SU-DHL-6 (cell line): Measurements from ENCODE around the gene BMP4.

Experiments
- EZH2phosphoT487 ChIP-seq: fragments of 200-600 bp; sonication (generic), shearing (Covaris generic); conservative IDR thresholded peaks from 2 replicates; pipeline ENCODE4 v1.6.1; 2018; ENCODE audit warnings: mild to moderate bottlenecking, antibody characterized with exemption, low read length, moderate library complexity, mixed read lengths
- TF ChIP-seq, protein P1 (sequence below): fragments of 200-600 bp; sonication (generic); IDR thresholded peaks from one replicate; pipeline ENCODE4 v1.5.1; 2017; ENCODE audit warnings: antibody characterized with exemption, mild to moderate bottlenecking, low read length, moderate library complexity; ENCODE audit not compliant: insufficient read depth, poor library complexity, severe bottlenecking

DNA sequence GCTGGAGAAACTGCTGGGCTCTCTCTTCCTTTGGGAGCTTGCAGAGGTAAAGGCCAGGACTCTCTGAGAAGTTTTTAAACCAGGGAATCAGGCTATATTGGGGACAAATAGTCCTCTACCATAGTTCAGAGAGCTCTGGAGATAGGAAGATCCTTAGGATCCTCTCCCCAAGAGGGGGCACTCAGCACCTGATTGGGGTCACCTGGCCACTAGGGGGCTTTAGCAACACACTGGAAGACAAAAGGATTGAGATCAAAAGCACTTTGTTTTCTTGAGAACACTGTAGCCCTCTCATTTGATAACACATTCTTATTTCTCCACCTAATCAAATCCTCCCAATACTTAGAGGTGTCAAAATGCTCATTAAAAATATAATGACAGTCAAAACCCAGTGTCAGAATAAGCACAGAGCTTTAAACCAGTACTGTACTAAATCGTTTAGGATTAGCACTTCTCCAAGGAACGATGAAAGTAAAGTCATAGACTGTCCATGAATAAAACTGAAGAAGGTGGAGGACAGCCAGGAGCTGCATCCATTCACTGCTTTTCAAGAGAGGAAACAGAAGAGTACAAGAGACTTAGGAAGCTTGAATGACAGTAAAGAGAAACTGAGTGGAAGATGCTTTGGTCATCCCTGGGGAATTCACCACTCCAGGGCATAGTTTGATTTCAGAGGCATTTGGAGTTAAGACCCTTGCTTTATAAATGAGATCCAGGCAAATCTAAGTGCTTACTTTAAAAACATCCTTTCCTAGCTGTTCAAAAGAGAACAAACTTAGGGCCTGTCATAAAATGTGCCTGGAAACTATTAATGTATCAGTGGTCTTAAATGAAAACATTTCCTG, 26.5 kb downstream of the BMP4 start:
- TF ChIP-seq, protein P1, sequence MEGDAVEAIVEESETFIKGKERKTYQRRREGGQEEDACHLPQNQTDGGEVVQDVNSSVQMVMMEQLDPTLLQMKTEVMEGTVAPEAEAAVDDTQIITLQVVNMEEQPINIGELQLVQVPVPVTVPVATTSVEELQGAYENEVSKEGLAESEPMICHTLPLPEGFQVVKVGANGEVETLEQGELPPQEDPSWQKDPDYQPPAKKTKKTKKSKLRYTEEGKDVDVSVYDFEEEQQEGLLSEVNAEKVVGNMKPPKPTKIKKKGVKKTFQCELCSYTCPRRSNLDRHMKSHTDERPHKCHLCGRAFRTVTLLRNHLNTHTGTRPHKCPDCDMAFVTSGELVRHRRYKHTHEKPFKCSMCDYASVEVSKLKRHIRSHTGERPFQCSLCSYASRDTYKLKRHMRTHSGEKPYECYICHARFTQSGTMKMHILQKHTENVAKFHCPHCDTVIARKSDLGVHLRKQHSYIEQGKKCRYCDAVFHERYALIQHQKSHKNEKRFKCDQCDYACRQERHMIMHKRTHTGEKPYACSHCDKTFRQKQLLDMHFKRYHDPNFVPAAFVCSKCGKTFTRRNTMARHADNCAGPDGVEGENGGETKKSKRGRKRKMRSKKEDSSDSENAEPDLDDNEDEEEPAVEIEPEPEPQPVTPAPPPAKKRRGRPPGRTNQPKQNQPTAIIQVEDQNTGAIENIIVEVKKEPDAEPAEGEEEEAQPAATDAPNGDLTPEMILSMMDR = peak; percentile 72
- TF ChIP-seq EZH2phosphoT487 = no peak
